ENCODE data around the gene PSMA7.

PSMA7 gene

GRCh38 chr20:62143081-62143956, at the start of gene PSMA7, which contains the start of gene SS18L1:
Gene PSMA7 (minus strand): TSS chr20:62143394. CDS start chr20:62143303, 91 bp downstream.
Gene SS18L1 (plus strand): TSS chr20:62143769. CDS start chr20:62143821, 52 bp downstream.
- peak; percentile 84 for DNase-seq (ENCODE audit: low spot score)

- DNase-seq (ENCODE audit: low spot score), result no peak
Observed at GRCh38 chr20:62192635-62193034, 49.4 kb upstream of the PSMA7 start.

GRCh38 chr20:62191781-62192559, 48.8 kb upstream of the PSMA7 start:
- DNase-seq (ENCODE audit: low spot score), result no peak

GRCh38 chr20:62190639-62191411, 47.6 kb upstream of the PSMA7 start:
- no peak for DNase-seq (ENCODE audit: low spot score)

GRCh38 chr20:62186887-62187866, 44.0 kb upstream of the PSMA7 start:
- no peak for DNase-seq (ENCODE audit: low spot score)

DNA sequence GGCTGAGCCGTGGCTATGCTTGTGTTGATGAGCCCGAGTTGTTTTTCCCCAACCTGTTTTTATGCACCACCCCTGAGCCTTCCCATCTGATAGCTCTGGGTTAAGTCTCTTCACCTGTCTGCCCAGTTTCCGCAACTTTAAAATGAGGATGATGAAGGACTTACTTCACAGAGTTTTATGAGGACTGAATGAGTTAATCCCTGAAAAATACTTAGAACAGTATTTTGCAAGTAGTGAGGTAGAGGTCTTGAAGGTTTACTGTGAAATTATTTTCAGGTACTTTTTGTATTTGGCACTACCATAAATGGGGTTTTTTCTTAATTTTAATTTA, 42.9 kb upstream of the PSMA7 start:
- no peak for DNase-seq (ENCODE audit: low spot score)

DNA sequence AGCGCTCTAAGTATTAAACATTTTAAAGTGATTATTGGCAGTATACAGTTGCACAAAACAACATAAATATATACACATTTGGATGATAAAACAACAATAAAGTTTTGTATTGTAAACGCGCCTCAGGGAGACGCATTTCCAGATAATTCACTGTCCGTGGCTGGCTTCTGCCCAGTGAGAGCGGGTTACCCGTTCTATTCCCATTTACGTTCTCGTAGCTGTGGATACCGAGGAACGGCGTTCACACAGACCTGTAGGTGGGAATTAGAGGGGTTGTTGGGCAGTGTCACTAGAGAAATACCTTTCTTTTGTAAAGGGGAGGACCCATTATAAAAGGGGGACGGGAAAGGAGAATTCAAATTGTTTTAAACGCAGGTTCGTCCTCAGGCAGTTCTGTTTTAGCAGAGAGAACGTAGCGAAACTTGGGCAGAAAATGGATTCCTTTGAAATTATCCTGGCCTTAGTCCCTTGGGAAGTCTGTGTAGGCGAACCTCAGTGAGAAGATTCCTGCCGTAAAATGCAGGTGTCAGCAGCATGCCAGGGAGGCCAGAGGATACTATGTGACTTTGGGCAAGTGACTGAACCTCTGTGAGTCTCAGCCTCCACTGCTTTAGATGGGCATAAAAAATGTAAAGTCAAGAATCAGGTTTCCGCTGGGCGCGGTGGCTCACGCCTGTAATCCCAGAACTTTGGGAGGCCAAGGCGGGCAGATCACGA, 40.4 kb upstream of the PSMA7 start:
- no peak for DNase-seq (ENCODE audit: low spot score)

DNA sequence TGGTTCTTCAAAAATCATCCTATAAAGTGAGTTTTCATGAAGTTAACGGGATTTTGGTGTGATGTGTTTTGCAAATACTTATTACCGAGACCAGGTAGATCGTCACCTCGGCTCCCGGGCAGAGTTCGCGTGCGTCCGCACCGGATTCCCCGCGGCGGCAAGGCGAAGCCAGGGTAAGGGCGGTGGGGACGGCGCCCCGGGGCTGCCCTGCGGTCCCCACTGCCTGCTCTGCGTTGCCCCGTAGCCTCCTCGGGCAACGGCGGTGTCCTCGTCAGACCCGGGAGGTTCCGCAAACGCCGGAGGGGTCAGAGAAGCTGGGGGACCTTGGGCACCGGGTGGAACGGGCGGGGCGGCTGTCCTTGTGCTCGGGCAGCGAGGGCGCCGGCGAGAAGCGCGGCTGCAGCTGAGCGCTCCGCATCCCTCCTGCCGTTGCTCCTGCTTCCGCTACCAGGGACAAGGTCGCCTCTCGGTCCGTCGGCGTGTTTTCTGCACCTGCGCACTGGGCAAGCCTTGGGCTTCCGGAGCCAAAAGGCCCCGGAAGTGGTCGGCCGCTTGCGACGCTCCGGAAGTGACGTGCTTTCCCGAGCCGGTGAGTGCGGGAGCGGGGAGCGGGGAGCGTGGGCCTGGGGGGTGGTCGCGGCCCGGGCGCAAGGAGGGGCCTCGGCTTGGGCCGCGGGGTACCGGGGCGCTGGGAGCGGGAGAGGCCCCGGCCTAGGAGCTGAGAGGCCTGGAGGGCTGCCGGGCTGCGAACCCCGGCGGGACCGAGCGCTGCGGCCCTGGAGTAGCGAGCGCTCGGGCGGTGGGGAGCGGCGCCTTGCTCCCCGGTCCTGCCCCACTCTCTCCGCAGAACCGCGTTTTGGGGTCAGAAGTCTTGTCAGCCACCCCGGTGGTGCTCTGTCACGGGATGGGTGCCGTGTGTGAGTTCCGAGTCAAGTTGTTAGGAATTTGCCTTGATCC, 39.6 kb upstream of the PSMA7 start, which contains the start of gene MTG2:
TSS of gene MTG2 (plus strand) at position 560 of the 957 bp plus-strand sequence. CDS start 10,393 bp downstream, outside the sequence.
- peak; percentile 93 for DNase-seq (ENCODE audit: low spot score)

GRCh38 chr20:62181808-62182207, 38.6 kb upstream of the PSMA7 start:
- DNase-seq (ENCODE audit: low spot score), result no peak

- no peak for DNase-seq (ENCODE audit: low spot score)
Observed at GRCh38 chr20:62179162-62179504, 35.9 kb upstream of the PSMA7 start.

DNA sequence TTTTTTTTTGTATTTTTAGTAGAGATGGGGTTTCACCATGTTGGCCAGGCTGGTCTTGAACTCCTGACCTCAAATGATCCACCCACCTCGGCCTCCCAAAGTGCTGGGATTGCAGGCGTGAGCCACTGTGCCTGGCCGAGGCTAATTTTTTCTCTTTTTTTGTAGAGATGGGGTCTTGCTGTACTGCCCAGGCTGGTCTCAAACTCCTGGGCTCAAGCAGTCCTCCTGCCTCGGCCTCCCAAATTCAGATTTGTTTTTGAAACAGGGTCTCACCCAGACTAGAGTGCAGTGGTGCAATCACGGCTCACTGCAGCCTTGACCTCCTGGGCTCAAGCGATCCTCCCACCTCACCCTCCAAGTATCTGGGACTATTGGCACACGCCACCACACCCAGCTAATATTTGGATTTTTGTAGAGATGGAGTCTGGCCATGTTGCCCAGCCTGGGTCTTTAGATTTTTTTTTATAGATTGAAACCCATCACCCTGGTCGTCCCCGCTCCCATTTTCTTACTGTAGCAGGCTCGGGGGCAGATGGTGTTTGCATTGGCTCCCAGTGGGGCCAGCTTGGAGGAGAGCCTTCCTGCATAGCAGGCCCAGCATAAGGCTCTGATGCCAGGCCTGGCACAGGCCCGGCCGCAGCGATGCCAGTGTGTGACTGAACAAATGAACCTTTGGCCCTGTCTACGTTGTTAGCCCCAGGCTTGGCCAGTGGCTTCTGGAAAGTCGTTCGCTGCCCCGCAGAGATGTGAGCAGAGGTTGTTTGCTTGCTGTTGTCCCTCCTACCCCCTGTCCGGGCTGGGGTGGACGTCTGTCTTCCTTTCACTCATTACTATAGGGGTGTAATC, 35.3 kb upstream of the PSMA7 start:
- no peak for DNase-seq (ENCODE audit: low spot score)

GRCh38 chr20:62177307-62177706, 34.1 kb upstream of the PSMA7 start:
- no peak for DNase-seq (ENCODE audit: low spot score)

DNA sequence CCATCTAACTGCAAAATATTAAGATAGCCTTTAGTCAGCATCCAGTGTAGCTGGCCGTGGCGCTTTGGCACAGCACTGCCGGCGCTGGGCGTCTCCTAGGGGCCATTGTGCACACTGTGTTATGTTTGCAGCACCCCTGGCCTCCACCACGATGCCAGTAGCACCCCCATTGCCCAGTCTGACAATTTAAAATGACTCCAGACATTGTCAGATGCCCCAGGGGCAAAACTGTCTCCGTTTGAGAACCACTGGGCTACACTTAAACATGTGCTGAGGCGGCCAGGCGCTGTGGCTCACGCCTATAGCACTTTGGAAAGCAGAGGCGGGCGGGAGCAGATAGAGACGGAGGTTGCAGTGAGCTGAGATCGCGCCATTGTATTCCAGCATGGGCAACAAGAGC, 33.7 kb upstream of the PSMA7 start:
- DNase-seq (ENCODE audit: low spot score), result no peak

DNA sequence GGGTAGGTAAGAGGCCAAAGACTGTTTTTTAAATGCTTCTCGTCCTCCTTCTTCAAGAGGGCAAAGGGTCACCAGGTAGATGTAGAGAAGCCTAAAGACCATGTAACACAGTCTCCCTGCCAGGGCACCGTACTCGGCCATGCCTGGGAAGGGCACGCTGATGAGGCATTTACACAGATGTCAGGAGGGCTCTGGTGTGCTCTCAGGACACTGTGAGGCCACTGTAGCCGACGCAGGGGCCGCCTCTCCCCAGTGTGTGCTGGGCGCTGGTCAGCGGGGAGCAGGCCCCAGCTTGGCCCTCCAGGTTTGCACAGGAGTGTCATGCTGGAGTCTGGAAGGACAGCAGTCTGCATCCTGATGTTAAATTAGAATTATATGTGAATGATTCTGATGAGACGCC, 32.5 kb upstream of the PSMA7 start:
- no peak for DNase-seq (ENCODE audit: low spot score)

GRCh38 chr20:62174870-62175624, 31.9 kb upstream of the PSMA7 start:
- no peak for DNase-seq (ENCODE audit: low spot score)

- no peak for DNase-seq (ENCODE audit: low spot score)
Observed at GRCh38 chr20:62174021-62174804, 31.0 kb upstream of the PSMA7 start.

DNA sequence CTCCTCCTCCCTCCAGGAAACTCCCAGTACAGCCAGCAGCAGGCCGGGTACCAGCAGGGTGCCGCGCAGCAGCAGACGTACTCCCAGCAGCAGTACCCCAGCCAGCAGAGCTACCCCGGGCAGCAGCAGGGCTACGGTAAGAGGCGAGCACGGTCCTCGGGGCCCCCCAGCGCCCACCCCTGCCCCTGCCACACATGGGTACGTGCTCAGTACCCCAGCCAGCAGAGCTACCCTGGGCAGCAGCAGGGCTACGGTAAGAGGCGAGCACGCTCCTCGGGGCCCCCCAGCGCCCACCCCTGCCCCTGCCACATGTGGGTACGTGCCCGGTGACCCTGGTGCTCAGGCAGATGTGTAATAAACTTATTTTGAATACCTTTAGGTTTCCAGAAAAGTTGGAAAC, 29.5 kb upstream of the PSMA7 start:
- no peak for DNase-seq (ENCODE audit: low spot score)

All from CD4-positive, alpha-beta T cell treated with Interleukin-2 at 100 ng/mL for 4 hours (primary cell).